Measurements from ENCODE around the gene ANKS1B.

The ANKS1B gene

GRCh38 chr12:99131751-99132199, 853.0 kb downstream of the ANKS1B start:
- DNase-seq (ENCODE audit: low read depth), result no peak
- TF ChIP-seq CTCF (IDR thresholded peaks at IDR 0.05; ENCODE audit: control insufficient read depth, insufficient read depth, low read depth, low read length, missing control alignments), result no peak
- no peak overlapping the region for H3K4me3 ChIP-seq (ENCODE audit: control insufficient read depth, low read depth, low read length)

GRCh38 chr12:99130808-99131553, 853.8 kb downstream of the ANKS1B start:
- no peak overlapping the region for H3K4me3 ChIP-seq (ENCODE audit: control insufficient read depth, low read depth, low read length)
- DNase-seq (ENCODE audit: low read depth), result peak; percentile 18
- TF ChIP-seq CTCF (IDR thresholded peaks at IDR 0.05; ENCODE audit: control insufficient read depth, insufficient read depth, low read depth, low read length, missing control alignments), result no peak

GRCh38 chr12:99128246-99128802, 856.4 kb downstream of the ANKS1B start:
- no peak overlapping the region for H3K4me3 ChIP-seq (ENCODE audit: control insufficient read depth, low read depth, low read length)
- DNase-seq (ENCODE audit: low read depth), result no peak
- no peak for TF ChIP-seq CTCF (IDR thresholded peaks at IDR 0.05; ENCODE audit: control insufficient read depth, insufficient read depth, low read depth, low read length, missing control alignments)

GRCh38 chr12:99122959-99123358, 861.8 kb downstream of the ANKS1B start:
- no peak overlapping the region for H3K4me3 ChIP-seq (ENCODE audit: control insufficient read depth, low read depth, low read length)
- DNase-seq (ENCODE audit: low read depth), result no peak
- no peak for TF ChIP-seq CTCF (IDR thresholded peaks at IDR 0.05; ENCODE audit: control insufficient read depth, insufficient read depth, low read depth, low read length, missing control alignments)

GRCh38 chr12:99122496-99122895, 862.2 kb downstream of the ANKS1B start:
- DNase-seq (ENCODE audit: low read depth), result no peak
- no peak for TF ChIP-seq CTCF (IDR thresholded peaks at IDR 0.05; ENCODE audit: control insufficient read depth, insufficient read depth, low read depth, low read length, missing control alignments)
- H3K4me3 ChIP-seq (ENCODE audit: control insufficient read depth, low read depth, low read length), result no peak overlapping the region

GRCh38 chr12:99121546-99121945, 863.2 kb downstream of the ANKS1B start:
- no peak overlapping the region for H3K4me3 ChIP-seq (ENCODE audit: control insufficient read depth, low read depth, low read length)
- TF ChIP-seq CTCF (IDR thresholded peaks at IDR 0.05; ENCODE audit: control insufficient read depth, insufficient read depth, low read depth, low read length, missing control alignments), result no peak
- DNase-seq (ENCODE audit: low read depth), result no peak

All from AG09309 (cell line).